HepG2 (cell line): ENCODE results near the gene CKAP5. TPM values are rescaled to one million over a fixed set of nuclear protein-coding genes. Genes with fewer than 3 reads are reported as not detected.

Source experiments
- AHR ChIP-seq: IDR thresholded peaks from 2 replicates; pipeline ENCODE4 v1.6.1; 2018; ENCODE audit warnings: missing genetic modification reagents, missing compliant biosample characterization
- AKAP8 ChIP-seq: sonication (generic); formaldehyde crosslinking; IDR thresholded peaks from 2 replicates; pipeline ENCODE4 v1.5.1; 2020; ENCODE audit warnings: mild to moderate bottlenecking, missing genetic modification reagents
- FOXC1 ChIP-seq: sonication (generic); formaldehyde crosslinking; IDR thresholded peaks from 2 replicates; pipeline ENCODE4 v1.8.0; 2022; ENCODE audit warnings: mild to moderate bottlenecking, missing genetic modification reagents, borderline replicate concordance
- GATAD1 ChIP-seq: IDR thresholded peaks from 2 replicates; pipeline ENCODE4 v1.6.1; 2016; ENCODE audit warnings: missing genetic modification reagents, missing compliant biosample characterization
- HNF4G ChIP-seq, 2 experiments: sonication (generic) in 1 of 2; formaldehyde crosslinking in 1 of 2; IDR thresholded peaks; 2 replicates each; pipeline versions ENCODE4 v1.4.0 to v1.6.1; 2011 to 2020; ENCODE audit warnings: borderline replicate concordance in 2 of 2, low read depth in 2 of 2, mild to moderate bottlenecking in 2 of 2, low read length in 1 of 2, missing genetic modification reagents in 1 of 2, moderate library complexity in 1 of 2
- MATR3 ChIP-seq: sonication (generic); formaldehyde crosslinking; IDR thresholded peaks from 2 replicates; pipeline ENCODE4 v1.4.0; 2020; ENCODE audit warnings: missing genetic modification reagents
- PAWR ChIP-seq: sonication (generic); formaldehyde crosslinking; IDR thresholded peaks from 2 replicates; pipeline ENCODE4 v1.4.0; 2020; ENCODE audit warnings: missing genetic modification reagents, mild to moderate bottlenecking, borderline replicate concordance
- RAD21 ChIP-seq: fragments of 450-650 bp; formaldehyde crosslinking; IDR thresholded peaks from 2 replicates; pipeline ENCODE4 v1.5.0; 2020; ENCODE audit warnings: mild to moderate bottlenecking
- SPEN ChIP-seq: sonication (generic); formaldehyde crosslinking; IDR thresholded peaks from 2 replicates; pipeline ENCODE4 v1.5.1; 2020; ENCODE audit warnings: low read depth, mild to moderate bottlenecking, missing genetic modification reagents
- TBL1XR1 ChIP-seq: fragments of 150-350 bp; IDR thresholded peaks from 2 replicates; pipeline ENCODE4 v1.6.1; 2014; ENCODE audit warnings: borderline replicate concordance, low read length; ENCODE audit not compliant: partially characterized antibody
- THAP11 ChIP-seq: IDR thresholded peaks from 2 replicates; pipeline ENCODE4 v1.6.1; 2016; ENCODE audit warnings: missing biosample characterization, missing genetic modification reagents
- ZC3H4 ChIP-seq: sonication (generic); formaldehyde crosslinking; IDR thresholded peaks from 2 replicates; pipeline ENCODE4 v1.4.0; 2020; ENCODE audit warnings: missing genetic modification reagents, borderline replicate concordance
- ZNF17 ChIP-seq: sonication (generic); formaldehyde crosslinking; IDR thresholded peaks from 2 replicates; pipeline ENCODE4 v1.5.0; 2020; ENCODE audit warnings: mild to moderate bottlenecking, missing genetic modification reagents
- ZNF3 ChIP-seq: IDR thresholded peaks from 2 replicates; pipeline ENCODE4 v1.7.0; 2017; ENCODE audit warnings: inconsistent platforms
- ZNF549 ChIP-seq: sonication (generic); formaldehyde crosslinking; IDR thresholded peaks from 2 replicates; pipeline ENCODE4 v1.5.0; 2020; ENCODE audit warnings: missing genetic modification reagents
- ZNF552 ChIP-seq: sonication (generic); formaldehyde crosslinking; IDR thresholded peaks from 2 replicates; pipeline ENCODE4 v1.9.0; 2022; ENCODE audit warnings: missing genetic modification reagents, mild to moderate bottlenecking, borderline replicate concordance
- ZNF562 ChIP-seq: sonication (generic); formaldehyde crosslinking; IDR thresholded peaks from 2 replicates; pipeline ENCODE4 v1.8.0; 2022; ENCODE audit warnings: missing genetic modification reagents, borderline replicate concordance
- polyA plus RNA-seq, 8 experiments: library from polyadenylated mRNA; depleted of rRNA in 3 of 8; stranded (reverse) in 7 of 8; unstranded in 1 of 8; fragments of >200 nt; fragmentation: Illumina TruSeq in 4 of 8; extraction: Trizol in 4 of 8; gene quantifications; 2 replicates each; pipeline versions ENCODE4 v1.2.1 to v1.2.3, GENCODE V29; 2011 to 2016; ENCODE audit warnings: low read depth in 4 of 8, missing spikeins in 1 of 8, mixed read lengths in 1 of 8; ENCODE audit not compliant: insufficient read depth in 1 of 8
- total RNA-seq, 5 experiments: library from RNA; depleted of rRNA; stranded (reverse); fragments of >200 nt; fragmentation: Illumina TruSeq; extraction: Trizol; gene quantifications; 2 replicates each; pipeline ENCODE4 v1.2.3, GENCODE V29; 2016; ENCODE audit warnings: low read depth in 1 of 5
- TF ChIP-seq, protein P1 (sequence below): sonication (generic); formaldehyde crosslinking; IDR thresholded peaks from 2 replicates; pipeline ENCODE4 v1.4.0; 2020; ENCODE audit warnings: missing genetic modification reagents, borderline replicate concordance
- TF ChIP-seq, protein P2 (sequence below): IDR thresholded peaks from 2 replicates; pipeline ENCODE4 v1.6.1; 2016; ENCODE audit warnings: missing compliant biosample characterization, missing genetic modification reagents, borderline replicate concordance
- TF ChIP-seq, protein P3 (sequence below): sonication (generic); formaldehyde crosslinking; IDR thresholded peaks from 2 replicates; pipeline ENCODE4 v1.8.0; 2022; ENCODE audit warnings: missing genetic modification reagents, mild to moderate bottlenecking, inconsistent platforms, borderline replicate concordance
- TF ChIP-seq, protein P4 (sequence below): IDR thresholded peaks from 2 replicates; pipeline ENCODE4 v1.6.1; 2016; ENCODE audit warnings: mild to moderate bottlenecking, missing biosample characterization, missing genetic modification reagents
- TF ChIP-seq, protein P5 (sequence below): sonication (generic); formaldehyde crosslinking; IDR thresholded peaks from 2 replicates; pipeline ENCODE4 v1.8.1; 2023; ENCODE audit warnings: mild to moderate bottlenecking, missing genetic modification reagents, borderline replicate concordance

The CKAP5 gene
- total and polyA plus RNA-seq, 2 of the 13 experiments (the other 11 are each of a cell fraction or from before 2014, with no cell fraction given) = 79.2 to 103 TPM

- TF ChIP-seq, protein P1, sequence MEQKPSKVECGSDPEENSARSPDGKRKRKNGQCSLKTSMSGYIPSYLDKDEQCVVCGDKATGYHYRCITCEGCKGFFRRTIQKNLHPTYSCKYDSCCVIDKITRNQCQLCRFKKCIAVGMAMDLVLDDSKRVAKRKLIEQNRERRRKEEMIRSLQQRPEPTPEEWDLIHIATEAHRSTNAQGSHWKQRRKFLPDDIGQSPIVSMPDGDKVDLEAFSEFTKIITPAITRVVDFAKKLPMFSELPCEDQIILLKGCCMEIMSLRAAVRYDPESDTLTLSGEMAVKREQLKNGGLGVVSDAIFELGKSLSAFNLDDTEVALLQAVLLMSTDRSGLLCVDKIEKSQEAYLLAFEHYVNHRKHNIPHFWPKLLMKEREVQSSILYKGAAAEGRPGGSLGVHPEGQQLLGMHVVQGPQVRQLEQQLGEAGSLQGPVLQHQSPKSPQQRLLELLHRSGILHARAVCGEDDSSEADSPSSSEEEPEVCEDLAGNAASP (CRISPR knock-in tag) = peak; percentile 16; the same call in 1 of the 2 replicates
- TF ChIP-seq, protein P2, sequence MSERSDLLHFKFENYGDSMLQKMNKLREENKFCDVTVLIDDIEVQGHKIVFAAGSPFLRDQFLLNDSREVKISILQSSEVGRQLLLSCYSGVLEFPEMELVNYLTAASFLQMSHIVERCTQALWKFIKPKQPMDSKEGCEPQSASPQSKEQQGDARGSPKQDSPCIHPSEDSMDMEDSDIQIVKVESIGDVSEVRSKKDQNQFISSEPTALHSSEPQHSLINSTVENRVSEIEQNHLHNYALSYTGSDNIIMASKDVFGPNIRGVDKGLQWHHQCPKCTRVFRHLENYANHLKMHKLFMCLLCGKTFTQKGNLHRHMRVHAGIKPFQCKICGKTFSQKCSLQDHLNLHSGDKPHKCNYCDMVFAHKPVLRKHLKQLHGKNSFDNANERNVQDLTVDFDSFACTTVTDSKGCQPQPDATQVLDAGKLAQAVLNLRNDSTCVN (CRISPR knock-in tag) = peak; percentile 18; the same call in 1 of the 2 replicates
- TF ChIP-seq ZNF562 (CRISPR knock-in tag) (no peak), SPEN (peak; percentile 57; the same call in 1 of the 2 replicates), FOXC1 (CRISPR knock-in tag) (peak; percentile 63; the same call in 1 of the 2 replicates), RAD21 (peak; percentile 39; the same call in 1 of the 2 replicates), ZC3H4 (no peak), ZNF3 (CRISPR knock-in tag) (no peak), AKAP8 (CRISPR knock-in tag) (0 out of 2 replicates have a peak, but pooled peaks have one; percentile 68), THAP11 (peak; percentile 63), AHR (CRISPR knock-in tag) (no peak), HNF4G (IDR thresholded peaks at IDR 0.05; ENCODE audit: borderline replicate concordance, low read depth, low read length) (peak; percentile 88), HNF4G (CRISPR knock-in tag; IDR thresholded peaks at IDR 0.05; ENCODE audit: borderline replicate concordance, low read depth) (peak; percentile 84), PAWR (CRISPR knock-in tag) (no peak), GATAD1 (CRISPR knock-in tag) (peak; percentile 55; the same call in 1 of the 2 replicates), TBL1XR1 (peak; percentile 47), MATR3 (CRISPR knock-in tag) (no peak), ZNF552 (CRISPR knock-in tag) (no peak), ZNF17 (CRISPR knock-in tag) (no peak), ZNF549 (CRISPR knock-in tag) (no peak)
- TF ChIP-seq, protein P3, sequence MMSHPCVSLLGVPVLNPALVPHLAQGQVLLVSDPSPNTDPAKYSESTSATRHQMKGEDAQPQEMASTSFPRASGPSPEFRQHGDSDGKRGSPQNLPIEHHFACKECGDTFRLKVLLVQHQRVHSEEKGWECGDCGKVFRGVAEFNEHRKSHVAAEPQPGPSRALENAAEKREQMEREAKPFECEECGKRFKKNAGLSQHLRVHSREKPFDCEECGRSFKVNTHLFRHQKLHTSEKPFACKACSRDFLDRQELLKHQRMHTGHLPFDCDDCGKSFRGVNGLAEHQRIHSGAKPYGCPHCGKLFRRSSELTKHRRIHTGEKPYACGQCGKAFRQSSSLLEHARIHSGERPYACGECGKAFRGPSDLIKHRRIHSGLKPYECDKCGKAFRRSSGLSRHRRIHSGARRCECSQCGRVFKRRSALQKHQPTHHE (CRISPR knock-in tag) = no peak
- TF ChIP-seq, protein P4, sequence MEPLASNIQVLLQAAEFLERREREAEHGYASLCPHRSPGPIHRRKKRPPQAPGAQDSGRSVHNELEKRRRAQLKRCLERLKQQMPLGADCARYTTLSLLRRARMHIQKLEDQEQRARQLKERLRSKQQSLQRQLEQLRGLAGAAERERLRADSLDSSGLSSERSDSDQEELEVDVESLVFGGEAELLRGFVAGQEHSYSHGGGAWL (CRISPR knock-in tag) = peak; percentile 46; the same call in 1 of the 2 replicates
- TF ChIP-seq, protein P5, sequence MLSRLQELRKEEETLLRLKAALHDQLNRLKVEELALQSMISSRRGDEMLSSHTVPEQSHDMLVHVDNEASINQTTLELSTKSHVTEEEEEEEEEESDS (CRISPR knock-in tag) = no peak
Measured at GRCh38 chr11:46826310-46827044, 19.6 kb downstream of the CKAP5 start (continued).
